Heart left ventricle (tissue), 16 donors: ENCODE measurements around the gene BSPRY. TPM values are rescaled to one million over a fixed set of nuclear protein-coding genes. Genes with fewer than 3 reads are reported as not detected.
"Not testable (repeated sequence)": the region's sequence is repeated elsewhere in the genome, so short reads cannot be mapped to it uniquely, and the experiment has no call there.

Experiments
- ATAC-seq, 4 donors: fragments of 200-7000 bp; cut with Tn5 transposase; one replicate each; pipeline ENCODE4 v1.9.1; 2020 to 2022; ENCODE audit warnings: moderate library complexity in 4 of 4, mild to moderate bottlenecking in 3 of 4, moderate number of reproducible peaks in 1 of 4
- DNase-seq, 5 donors: peaks; one replicate each; pipeline ENCODE4 v3.0.0-alpha.2; 2020
- H3K27ac ChIP-seq, 12 donors: fragments of 200-600 bp; sonication (generic) in 4 of 12; one replicate each; pipeline versions ENCODE4 v1.5.0 to v1.8.0; 2016 to 2022; ENCODE audit warnings: mild to moderate bottlenecking in 2 of 12
- H3K27me3 ChIP-seq, 9 donors: fragments of 200-600 bp; sonication (generic) in 2 of 9; one replicate each; pipeline versions ENCODE4 v1.5.1 to v1.8.0; 2016 to 2022; ENCODE audit warnings: mild to moderate bottlenecking in 3 of 9
- H3K36me3 ChIP-seq, 9 donors: fragments of 200-600 bp; sonication (generic) in 2 of 9; one replicate each; pipeline versions ENCODE4 v1.5.0 to v1.8.0; 2018 to 2022; ENCODE audit warnings: mild to moderate bottlenecking in 2 of 9
- H3K4me1 ChIP-seq, 12 donors: fragments of 200-600 bp; sonication (generic) in 4 of 12; one replicate each; pipeline versions ENCODE4 v1.5.0 to v1.8.0; 2016 to 2022; ENCODE audit warnings: mild to moderate bottlenecking in 3 of 12
- H3K4me3 ChIP-seq, 12 donors: fragments of 200-600 bp; sonication (generic) in 4 of 12; one replicate each; pipeline versions ENCODE4 v1.5.0 to v1.8.0; 2017 to 2022; ENCODE audit warnings: mild to moderate bottlenecking in 9 of 12, moderate library complexity in 4 of 12
- H3K9me3 ChIP-seq, 12 donors: fragments of 200-600 bp; sonication (generic) in 4 of 12; one replicate each; pipeline versions ENCODE4 v1.5.0 to v1.8.0; 2016 to 2022; ENCODE audit warnings: mild to moderate bottlenecking in 1 of 12
- CTCF ChIP-seq, 12 donors: fragments of 200-600 bp; sonication (generic) in 4 of 12; IDR thresholded peaks; one replicate each; pipeline versions ENCODE4 v1.5.0 to v1.8.0; 2018 to 2022; ENCODE audit warnings: antibody characterized with exemption in 12 of 12, mild to moderate bottlenecking in 5 of 12
- POLR2A ChIP-seq, 2 donors: fragments of 450-650 bp; IDR thresholded peaks; one replicate each; pipeline ENCODE4 v1.6.1; 2017; ENCODE audit warnings: antibody characterized with exemption in 2 of 2, mild to moderate bottlenecking in 2 of 2, moderate library complexity in 2 of 2
- WGBS, 4 donors: extraction: QIAGEN DNeasy Blood & Tissue Kit in 2 of 4; methylation state at CpG; one replicate each; pipeline versions ENCODE4 v1.1.5 to v1.1.7; 2013 to 2018; 5-methylcytosine and 5-hydroxymethylcytosine counted together
- intact Hi-C, 10 donors: fragments of 100-400 bp; cut with DNase I; formaldehyde crosslinking; loops; one replicate each; pipeline versions ENCODE4 v1.11.1 to v1.14.2; 2022
- polyA plus RNA-seq, 2 donors: library from polyadenylated mRNA; stranded (reverse); fragments of 200-250 nt; gene quantifications; one replicate each; pipeline ENCODE4 v1.2.3, GENCODE V29; 2013
- total RNA-seq, 9 donors: library from RNA; depleted of rRNA in 2 of 9; stranded (reverse); fragments of >200 nt in 2 of 9; fragmentation: NEBNext Ultra II Directional in 3 of 9; extraction: Animal tissue kit (Norgen Biotek cat#: 25700) in 3 of 9; gene quantifications; one replicate each; pipeline versions ENCODE4 v1.1.0 to v1.2.4, GENCODE V29; 2016 to 2023
- donor health status: ischemic (EF 13 %, LVEDD 7.1; RV severe dilation, severe dysfunction).
- donor health status: healthy with polysubstance abuse.
- donor health status: DM: no; HTN: yes; CAD: no.
- donor health status: DM: no; HTN: no; CAD: no.
- donor health status: ischemic (EF 25% LVEDD 6.9; RV normal size, moderate dysfunction).
- donor health status: ischemic (EF 25% LVEDD 5.7; RV mildly dilated, moderate dysfunction).
- donor health status: healthy.
- donor health status: DM: yes; HTN: yes; CAD: no.
- donor health status: ischemic (EF 35%, LVEDD 5.7; RV mildly dilated, moderate dysfunction).
- donor health status: nonischemic (EF 11% LVEDD 7.7; RV severe dilation, severe dysfunction).
- donor health status: DM: yes; HTN: yes; CAD: no.
- donor health status: PGD.
- donor health status: ischemic (EF 29% LVEDD 5.4; RV normal size, mild dysfunction).
- donor health status: nonischemic (EF 23%, LVEDD 6.1; RV moderate dilation, normal function).

BSPRY gene
- total and polyA plus RNA-seq, 11 donors: 0.39 to 7.6 (median 1.7) TPM; not detected in 1

GRCh38 chr9:113399646-113400200 lies 50.4 kb downstream of the BSPRY start:
- ATAC-seq (no peak), DNase-seq (peak in 1 of 5 donors; percentile 43)
- 60 to 81% (median 72%) methylated on average over 3 of the region's 3 CpGs for WGBS, 4 donors
- Histone ChIP-seq H3K9me3 (no peaks in the 10 kb centered on the region), H3K4me3 (peak overlapping the region in 8 of 12 donors; percentile 70 to 94 (median 89)), H3K36me3 (peaks cover 0 to 8% (median 0%) of the 10 kb centered on the region in 9 donors), H3K4me1 (peaks cover 0 to 44% (median 23%) of the 10 kb centered on the region in 12 donors), H3K27ac (peak overlapping the region in 10 of 12 donors; percentile 12 to 88 (median 47)), H3K27me3 (no peaks in the 10 kb centered on the region)
- TF ChIP-seq CTCF (IDR thresholded peaks at IDR 0.05) (no peak), POLR2A (IDR thresholded peaks at IDR 0.05) (no peak)
- intact Hi-C loops: loop anchor here in 8 of 10 donors (2.0 to 10.0 kb wide), 10 partner anchors 55 to 247 kb away; partner anchors contain the start of genes WDR31 (in 7 of the 8), CDC26 (in 4 of the 8), PRPF4 (in 4 of the 8) and BSPRY (in 1 of the 8)

- intact Hi-C loops: loop anchor here in 8 of 10 donors (1.0 to 10.0 kb wide), 10 partner anchors 9 to 249 kb away; partner anchors contain the start of genes CDC26 (in 4 of the 8), PRPF4 (in 4 of the 8), WDR31 (in 4 of the 8) and C9orf43 (in 1 of the 8)
- Histone ChIP-seq H3K9me3 (no peaks in the 10 kb centered on the region), H3K4me1 (peaks cover 0 to 49% (median 23%) of the 10 kb centered on the region in 12 donors), H3K27ac (peak within 1 kb of the TSS; percentile 48 to 88 (median 74)), H3K27me3 (no peaks in the 10 kb centered on the region), H3K36me3 (no peaks in the 10 kb centered on the region), H3K4me3 (peak within 1 kb of the TSS; percentile 70 to 94 (median 88))
- ATAC-seq (peak; percentile 98 to 99 (median 99)), DNase-seq (peak; percentile 99 to 100 (median 100))
- TF ChIP-seq CTCF (IDR thresholded peaks at IDR 0.05) (peak; percentile 93 to 100 (median 97)), POLR2A (IDR thresholded peaks at IDR 0.05) (peak in 1 of 2 donors; percentile 83)
- 2 to 34% (median 3%) methylated on average over 3 to 50 of the region's 50 CpGs for WGBS, 4 donors
Measured at GRCh38 chr9:113401027-113401792, 51.9 kb downstream of the BSPRY start, which contains the start of gene ALAD. ALAD (minus strand) TSS chr9:113401284; CDS start chr9:113393559, 7,725 bp downstream.

GRCh38 chr9:113403646-113404045 lies 54.3 kb downstream of the BSPRY start:
- Histone ChIP-seq H3K9me3 (no peaks in the 10 kb centered on the region), H3K4me1 (peaks cover 0 to 58% (median 21%) of the 10 kb centered on the region in 12 donors), H3K27me3 (no peaks in the 10 kb centered on the region), H3K36me3 (peaks cover 0 to 17% (median 14%) of the 10 kb centered on the region in 9 donors), H3K4me3 (no peak overlapping the region), H3K27ac (peak overlapping the region in 1 of 12 donors; percentile 62)
- WGBS, 4 donors: 78 to 86% (median 83%) methylated on average over 2 of the region's 2 CpGs
- DNase-seq: no peak
- no peak for ATAC-seq
- intact Hi-C loops: loop anchor here in 8 of 10 donors (5.0 to 10.0 kb wide), 7 partner anchors 61 to 251 kb away; partner anchors contain the start of genes CDC26 (in 4 of the 8), PRPF4 (in 4 of the 8), WDR31 (in 2 of the 8) and SLC31A2 (in 1 of the 8)
- TF ChIP-seq POLR2A (IDR thresholded peaks at IDR 0.05): no peak
- TF ChIP-seq CTCF (IDR thresholded peaks at IDR 0.05): no peak

GRCh38 chr9:113406353-113406752 lies 57.0 kb downstream of the BSPRY start:
- WGBS, 4 donors: 84 to 92% (median 87%) methylated on average over 9 of the region's 9 CpGs
- intact Hi-C loops: loop anchor here in 7 of 10 donors (2.0 to 10.0 kb wide), 4 partner anchors 94 to 132 kb away; partner anchors contain the start of genes CDC26 (in 4 of the 7) and PRPF4 (in 4 of the 7)
- H3K27me3 ChIP-seq, H3K9me3 ChIP-seq, DNase-seq, ATAC-seq, H3K4me3 ChIP-seq: not testable (repeated sequence)
- peaks cover 0 to 23% (median 18%) of the 10 kb centered on the region in 9 donors for H3K36me3 ChIP-seq
- H3K4me1 ChIP-seq: peaks cover 0 to 49% (median 13%) of the 10 kb centered on the region in 12 donors
- peak overlapping the region in 4 of 12 donors; percentile 13 to 52 (median 34) for H3K27ac ChIP-seq
